ENCODE results near the gene SLC24A4. TPM values are rescaled to one million over a fixed set of nuclear protein-coding genes. Genes with fewer than 3 reads are reported as not detected.
A peak's percentile ranks its signal among the peaks of the same experiment; 100 is the strongest.

SLC24A4 gene
- total RNA-seq, 6 donors from 2014 or later: 0.49 to 5.7 (median 2.0) TPM

- WGBS, 2 donors: 81 to 85% methylated on average over 7 to 11 of the region's 11 CpGs
- TF ChIP-seq POLR2AphosphoS5 (IDR thresholded peaks at IDR 0.05) (no peak), POLR2A (IDR thresholded peaks at IDR 0.05) (no peak)
These were observed 7.7 kb upstream of the SLC24A4 start for GRCh38 chr14:92315050-92315805.

GRCh38 chr14:92316176-92316575, 6.8 kb upstream of the SLC24A4 start:
- TF ChIP-seq POLR2AphosphoS5 (IDR thresholded peaks at IDR 0.05) (no peak), EP300 (IDR thresholded peaks at IDR 0.05) (no peak), POLR2A (IDR thresholded peaks at IDR 0.05) (no peak)
- TF ChIP-seq, protein P1, sequence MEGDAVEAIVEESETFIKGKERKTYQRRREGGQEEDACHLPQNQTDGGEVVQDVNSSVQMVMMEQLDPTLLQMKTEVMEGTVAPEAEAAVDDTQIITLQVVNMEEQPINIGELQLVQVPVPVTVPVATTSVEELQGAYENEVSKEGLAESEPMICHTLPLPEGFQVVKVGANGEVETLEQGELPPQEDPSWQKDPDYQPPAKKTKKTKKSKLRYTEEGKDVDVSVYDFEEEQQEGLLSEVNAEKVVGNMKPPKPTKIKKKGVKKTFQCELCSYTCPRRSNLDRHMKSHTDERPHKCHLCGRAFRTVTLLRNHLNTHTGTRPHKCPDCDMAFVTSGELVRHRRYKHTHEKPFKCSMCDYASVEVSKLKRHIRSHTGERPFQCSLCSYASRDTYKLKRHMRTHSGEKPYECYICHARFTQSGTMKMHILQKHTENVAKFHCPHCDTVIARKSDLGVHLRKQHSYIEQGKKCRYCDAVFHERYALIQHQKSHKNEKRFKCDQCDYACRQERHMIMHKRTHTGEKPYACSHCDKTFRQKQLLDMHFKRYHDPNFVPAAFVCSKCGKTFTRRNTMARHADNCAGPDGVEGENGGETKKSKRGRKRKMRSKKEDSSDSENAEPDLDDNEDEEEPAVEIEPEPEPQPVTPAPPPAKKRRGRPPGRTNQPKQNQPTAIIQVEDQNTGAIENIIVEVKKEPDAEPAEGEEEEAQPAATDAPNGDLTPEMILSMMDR (IDR thresholded peaks at IDR 0.05): no peak
- H3K27ac ChIP-seq: no peak overlapping the region
- 54 to 55% methylated on average over 4 of the region's 4 CpGs for WGBS, 2 donors

More at GRCh38 chr14:92315050-92315805, 7.7 kb upstream of the SLC24A4 start:
- Histone ChIP-seq H3K27me3 (no peaks in the 10 kb centered on the region), H3K4me3 (no peak overlapping the region), H3K4me1 (no peaks in the 10 kb centered on the region), H3K27ac (no peak overlapping the region), H3K36me3 (no peaks in the 10 kb centered on the region), H3K9me3 (no peaks in the 10 kb centered on the region)
- DNase-seq: peak in 1 of 2 donors; percentile 43
- no peak for ATAC-seq (ENCODE audit: low FRiP score in 2 of 2)

DNA sequence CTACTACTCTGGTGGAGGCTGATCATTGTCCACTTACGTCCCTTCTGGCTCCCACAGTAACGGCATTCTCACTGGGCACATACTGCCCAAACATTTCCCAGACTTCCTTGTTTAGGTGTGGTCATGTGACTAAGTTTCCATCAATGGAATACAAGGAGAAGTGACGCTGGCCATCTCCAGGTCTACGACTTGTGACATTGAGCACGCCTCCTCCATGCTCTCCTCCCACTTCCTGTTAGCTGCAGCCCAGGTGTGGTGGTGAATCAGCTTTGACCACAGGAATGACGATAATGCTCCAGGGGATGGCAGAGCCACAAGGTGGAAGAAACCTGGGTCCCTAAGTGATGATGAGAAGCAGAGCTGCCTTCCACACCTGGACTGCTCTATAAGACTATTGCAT, 6.0 kb upstream of the SLC24A4 start:
- no peak for TF ChIP-seq POLR2AphosphoS5 (IDR thresholded peaks at IDR 0.05)
- no peak for TF ChIP-seq POLR2A (IDR thresholded peaks at IDR 0.05)
- TF ChIP-seq, protein P1 (IDR thresholded peaks at IDR 0.05): no peak
- no peak for TF ChIP-seq EP300 (IDR thresholded peaks at IDR 0.05)
- DNase-seq: no peak

More at GRCh38 chr14:92316176-92316575, 6.8 kb upstream of the SLC24A4 start:
- no peak for ATAC-seq (ENCODE audit: low FRiP score in 2 of 2)
- H3K36me3 ChIP-seq: no peaks in the 10 kb centered on the region
- no peak for DNase-seq
- H3K4me3 ChIP-seq: no peak overlapping the region
- H3K27me3 ChIP-seq: no peaks in the 10 kb centered on the region
- no peaks in the 10 kb centered on the region for H3K4me1 ChIP-seq
- no peaks in the 10 kb centered on the region for H3K9me3 ChIP-seq

GRCh38 chr14:92317511-92317910, 5.5 kb upstream of the SLC24A4 start:
- H3K27me3 ChIP-seq: peaks cover 0 to 7% (median 3%) of the 10 kb centered on the region in 4 donors
- TF ChIP-seq POLR2A (IDR thresholded peaks at IDR 0.05): no peak
- no peak for TF ChIP-seq EP300 (IDR thresholded peaks at IDR 0.05)
- TF ChIP-seq, protein P1 (IDR thresholded peaks at IDR 0.05): no peak
- no peak for TF ChIP-seq POLR2AphosphoS5 (IDR thresholded peaks at IDR 0.05)
- H3K36me3 ChIP-seq: no peaks in the 10 kb centered on the region
- ATAC-seq (ENCODE audit: low FRiP score in 2 of 2): no peak
- no peak overlapping the region for H3K27ac ChIP-seq
- DNase-seq: no peak
- H3K9me3 ChIP-seq: no peaks in the 10 kb centered on the region
- WGBS, 2 donors: 67 to 70% methylated on average over 4 to 5 of the region's 5 CpGs
- no peak overlapping the region for H3K4me3 ChIP-seq
- peaks cover 1 to 3% (median 2%) of the 10 kb centered on the region in 4 donors for H3K4me1 ChIP-seq

More for the DNA sequence above, 6.0 kb upstream of the SLC24A4 start:
- no peak for ATAC-seq (ENCODE audit: low FRiP score in 2 of 2)
- Histone ChIP-seq H3K27me3 (peaks cover 0 to 3% (median 0%) of the 10 kb centered on the region in 4 donors), H3K9me3 (no peaks in the 10 kb centered on the region), H3K27ac (no peak overlapping the region), H3K4me1 (no peaks in the 10 kb centered on the region), H3K4me3 (no peak overlapping the region), H3K36me3 (no peaks in the 10 kb centered on the region)
- 78 to 87% methylated on average over 6 of the region's 6 CpGs for WGBS, 2 donors

DNA sequence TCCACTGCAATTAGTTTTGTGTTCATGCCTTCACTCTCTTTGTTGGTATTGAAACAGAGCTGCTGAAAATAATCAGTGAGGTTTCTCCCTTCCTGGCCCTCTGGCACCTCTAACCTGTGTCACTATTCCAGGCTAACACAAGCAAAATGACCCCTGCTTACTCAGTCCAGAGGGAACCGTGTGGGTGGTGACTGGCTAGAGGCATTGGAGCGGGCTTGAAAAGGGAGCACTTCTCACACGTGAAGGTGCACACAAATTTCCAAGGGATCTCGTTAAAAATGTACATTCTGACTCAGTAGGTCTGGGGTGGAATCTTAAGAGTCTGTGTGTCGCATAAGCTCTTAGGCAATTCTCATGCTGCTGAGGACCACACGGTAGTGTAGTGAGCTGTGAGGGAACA, 1.3 kb upstream of the SLC24A4 start:
- TF ChIP-seq EP300 (IDR thresholded peaks at IDR 0.05) (no peak), POLR2AphosphoS5 (IDR thresholded peaks at IDR 0.05) (no peak), POLR2A (IDR thresholded peaks at IDR 0.05) (no peak)
- TF ChIP-seq, protein P1 (IDR thresholded peaks at IDR 0.05): no peak
- Histone ChIP-seq H3K4me1 (peaks cover 17 to 21% (median 20%) of the 10 kb centered on the region in 4 donors), H3K36me3 (no peaks in the 10 kb centered on the region), H3K27me3 (peaks cover 0 to 26% (median 17%) of the 10 kb centered on the region in 4 donors), H3K27ac (no peak overlapping the region), H3K4me3 (no peak overlapping the region), H3K9me3 (no peaks in the 10 kb centered on the region)
- DNase-seq: no peak
- ATAC-seq (ENCODE audit: low FRiP score in 2 of 2): no peak
- 68 to 83% methylated on average over 6 of the region's 6 CpGs for WGBS, 2 donors

Data from upper lobe of left lung (tissue), 6 donors.